OCI-M2 (cell line): ENCODE data around the gene ABCA6.
A peak's percentile ranks its signal among the peaks of the same experiment; 100 is the strongest.
"Not testable (repeated sequence)": the region's sequence is repeated elsewhere in the genome, so short reads cannot be mapped to it uniquely, and the experiment has no call there.

Experiments
- DNase-seq: peaks from one replicate; lab custom pipeline; 2025; ENCODE audit not compliant: unreplicated experiment; lab: John Stamatoyannopoulos, UW

Gene ABCA6, protein sequence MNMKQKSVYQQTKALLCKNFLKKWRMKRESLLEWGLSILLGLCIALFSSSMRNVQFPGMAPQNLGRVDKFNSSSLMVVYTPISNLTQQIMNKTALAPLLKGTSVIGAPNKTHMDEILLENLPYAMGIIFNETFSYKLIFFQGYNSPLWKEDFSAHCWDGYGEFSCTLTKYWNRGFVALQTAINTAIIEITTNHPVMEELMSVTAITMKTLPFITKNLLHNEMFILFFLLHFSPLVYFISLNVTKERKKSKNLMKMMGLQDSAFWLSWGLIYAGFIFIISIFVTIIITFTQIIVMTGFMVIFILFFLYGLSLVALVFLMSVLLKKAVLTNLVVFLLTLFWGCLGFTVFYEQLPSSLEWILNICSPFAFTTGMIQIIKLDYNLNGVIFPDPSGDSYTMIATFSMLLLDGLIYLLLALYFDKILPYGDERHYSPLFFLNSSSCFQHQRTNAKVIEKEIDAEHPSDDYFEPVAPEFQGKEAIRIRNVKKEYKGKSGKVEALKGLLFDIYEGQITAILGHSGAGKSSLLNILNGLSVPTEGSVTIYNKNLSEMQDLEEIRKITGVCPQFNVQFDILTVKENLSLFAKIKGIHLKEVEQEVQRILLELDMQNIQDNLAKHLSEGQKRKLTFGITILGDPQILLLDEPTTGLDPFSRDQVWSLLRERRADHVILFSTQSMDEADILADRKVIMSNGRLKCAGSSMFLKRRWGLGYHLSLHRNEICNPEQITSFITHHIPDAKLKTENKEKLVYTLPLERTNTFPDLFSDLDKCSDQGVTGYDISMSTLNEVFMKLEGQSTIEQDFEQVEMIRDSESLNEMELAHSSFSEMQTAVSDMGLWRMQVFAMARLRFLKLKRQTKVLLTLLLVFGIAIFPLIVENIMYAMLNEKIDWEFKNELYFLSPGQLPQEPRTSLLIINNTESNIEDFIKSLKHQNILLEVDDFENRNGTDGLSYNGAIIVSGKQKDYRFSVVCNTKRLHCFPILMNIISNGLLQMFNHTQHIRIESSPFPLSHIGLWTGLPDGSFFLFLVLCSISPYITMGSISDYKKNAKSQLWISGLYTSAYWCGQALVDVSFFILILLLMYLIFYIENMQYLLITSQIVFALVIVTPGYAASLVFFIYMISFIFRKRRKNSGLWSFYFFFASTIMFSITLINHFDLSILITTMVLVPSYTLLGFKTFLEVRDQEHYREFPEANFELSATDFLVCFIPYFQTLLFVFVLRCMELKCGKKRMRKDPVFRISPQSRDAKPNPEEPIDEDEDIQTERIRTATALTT (N-terminal part only)

DNA sequence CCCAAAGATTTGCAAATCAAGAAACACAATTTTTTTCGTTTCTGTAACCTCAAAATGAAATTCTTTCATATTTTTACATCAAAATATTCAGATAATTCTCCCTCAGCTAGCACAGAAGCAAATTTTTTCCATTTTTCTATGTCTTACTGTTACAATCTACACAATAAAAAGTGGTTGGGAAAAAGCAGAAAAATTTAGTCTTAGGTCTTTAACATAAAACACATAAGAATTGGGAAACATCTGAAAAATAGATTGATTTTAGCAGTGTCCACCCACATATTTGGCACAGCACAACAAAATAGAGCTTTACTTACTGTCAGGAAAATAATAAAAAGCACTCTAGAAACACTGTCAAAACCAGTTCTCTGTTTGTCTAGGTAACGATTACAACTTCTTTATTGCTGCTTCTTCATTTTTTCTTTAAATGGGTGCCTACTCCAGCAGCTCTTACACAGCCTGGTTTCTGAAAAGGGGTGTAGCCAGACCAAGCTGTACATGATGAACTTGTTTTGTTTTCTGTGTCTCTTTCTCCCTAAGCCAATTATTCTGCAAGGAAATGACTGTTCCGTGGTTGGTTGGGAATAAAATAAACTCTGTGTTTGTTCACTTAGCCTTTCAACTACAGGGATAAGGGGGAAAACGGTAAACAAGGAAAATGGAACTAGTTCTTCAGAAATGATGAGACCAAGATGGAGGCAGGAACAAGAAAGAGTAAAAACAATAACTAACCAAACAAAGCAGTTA is at the start of gene ABCA6:
TSS of gene ABCA6 (minus strand) at position 465 of the 744 bp plus-strand sequence. CDS start 1,192 bp downstream, outside the sequence.
- no peak for DNase-seq

DNA sequence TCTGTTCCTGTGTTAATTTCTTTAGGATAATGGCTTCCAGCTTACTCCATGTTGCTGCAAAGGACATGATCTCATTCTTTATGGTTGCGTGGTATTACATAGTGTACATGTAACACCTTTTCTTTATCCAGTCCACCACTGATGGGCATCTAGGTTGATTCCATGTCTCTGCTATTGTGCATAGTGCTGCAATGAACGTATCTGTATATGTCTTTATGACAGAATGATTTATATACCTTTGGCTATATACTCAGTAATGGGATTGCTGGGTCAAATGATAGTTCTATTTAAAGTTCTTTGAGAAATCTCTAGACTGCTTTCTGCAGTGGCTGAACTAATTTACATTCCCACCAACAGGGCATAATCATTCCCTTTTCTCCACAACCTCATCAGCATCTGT is 47.1 kb upstream of the ABCA6 start:
- DNase-seq = no peak

DNA sequence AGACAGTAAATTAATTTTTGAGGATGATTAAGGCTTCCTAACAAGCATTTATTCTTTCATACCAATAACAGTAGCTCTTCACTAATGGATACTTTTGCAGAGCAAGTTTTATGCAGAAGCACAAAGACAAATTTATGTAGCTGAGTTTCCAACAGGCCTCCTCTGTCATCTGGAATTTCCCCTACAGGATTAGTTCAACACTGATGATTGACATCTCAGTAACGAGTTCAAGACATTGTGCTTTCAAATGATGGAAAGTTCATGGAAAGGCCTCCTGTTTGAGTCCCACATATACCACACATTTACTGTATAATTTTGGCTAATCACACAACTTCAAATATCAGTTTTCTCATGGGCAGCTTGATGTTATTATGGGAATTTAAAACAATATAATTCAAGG is 46.4 kb upstream of the ABCA6 start:
- DNase-seq = no peak

DNA sequence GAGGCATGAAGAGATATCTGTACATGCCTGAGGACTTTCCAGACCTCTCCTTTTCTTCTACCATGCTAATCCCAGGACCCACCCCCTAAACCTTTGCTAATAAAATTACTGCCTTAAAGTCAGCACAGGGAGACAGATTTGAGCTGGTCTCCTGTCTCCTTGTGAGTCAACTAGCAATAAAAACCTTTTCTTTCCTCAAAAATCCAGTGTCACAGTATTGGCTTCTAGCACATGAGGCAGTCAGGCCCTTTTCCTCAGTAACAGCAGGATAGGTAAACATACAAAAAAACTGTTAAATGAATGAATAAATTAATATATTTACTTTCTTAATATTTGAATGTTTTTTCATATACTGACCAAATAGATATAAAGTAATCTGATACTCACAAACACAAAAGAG is 45.6 kb upstream of the ABCA6 start:
- no peak for DNase-seq

DNA sequence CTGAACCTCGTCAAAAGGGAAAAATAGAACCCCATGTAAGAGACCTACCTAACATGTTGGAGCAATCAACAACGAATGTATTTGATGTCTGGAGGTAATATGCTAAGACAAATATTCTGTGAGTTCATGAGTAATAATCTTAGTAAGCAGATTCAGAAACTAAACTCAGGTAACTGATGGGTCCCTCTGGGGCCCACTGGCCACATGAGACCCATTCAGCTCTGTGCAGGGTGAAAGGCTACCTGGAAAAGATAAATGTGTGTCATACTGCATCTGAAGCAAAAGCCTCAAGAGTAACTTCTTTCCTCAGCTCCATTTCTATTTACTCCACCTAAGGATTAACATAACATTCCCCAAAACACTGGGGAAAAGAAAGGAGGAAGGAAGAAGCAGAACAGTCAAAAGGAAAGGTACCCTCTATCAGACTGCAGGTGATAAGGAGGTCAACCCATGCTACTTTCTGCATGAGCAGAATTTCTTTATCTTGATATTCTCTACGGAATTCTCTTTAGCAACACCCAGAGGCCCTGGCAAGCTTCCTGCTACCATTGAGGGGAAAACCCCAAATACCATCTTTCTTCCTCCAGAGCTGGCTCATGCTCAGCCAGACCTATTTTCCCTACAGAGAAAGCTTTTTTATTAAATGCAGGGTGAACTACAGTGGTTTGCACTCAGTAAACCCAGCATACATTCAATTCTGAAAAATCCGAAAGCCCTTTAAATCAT is 37.7 kb upstream of the ABCA6 start:
- no peak for DNase-seq

DNA sequence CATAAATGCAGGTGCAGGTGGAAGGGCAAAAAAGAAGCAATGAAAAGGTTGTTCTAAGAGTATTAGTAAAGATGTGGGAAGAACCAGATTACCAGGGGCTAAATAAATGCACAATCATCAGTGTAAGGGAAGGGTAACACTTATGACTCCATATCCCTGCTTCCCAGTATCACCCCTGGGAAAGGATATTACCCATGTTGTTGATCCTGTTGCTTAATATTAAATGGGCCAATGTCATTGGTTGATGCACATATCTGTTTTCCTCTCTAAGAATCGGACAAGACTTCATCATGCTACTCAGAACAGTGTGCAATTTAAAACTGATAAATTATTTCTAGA is 34.7 kb upstream of the ABCA6 start:
- DNase-seq = no peak

DNA sequence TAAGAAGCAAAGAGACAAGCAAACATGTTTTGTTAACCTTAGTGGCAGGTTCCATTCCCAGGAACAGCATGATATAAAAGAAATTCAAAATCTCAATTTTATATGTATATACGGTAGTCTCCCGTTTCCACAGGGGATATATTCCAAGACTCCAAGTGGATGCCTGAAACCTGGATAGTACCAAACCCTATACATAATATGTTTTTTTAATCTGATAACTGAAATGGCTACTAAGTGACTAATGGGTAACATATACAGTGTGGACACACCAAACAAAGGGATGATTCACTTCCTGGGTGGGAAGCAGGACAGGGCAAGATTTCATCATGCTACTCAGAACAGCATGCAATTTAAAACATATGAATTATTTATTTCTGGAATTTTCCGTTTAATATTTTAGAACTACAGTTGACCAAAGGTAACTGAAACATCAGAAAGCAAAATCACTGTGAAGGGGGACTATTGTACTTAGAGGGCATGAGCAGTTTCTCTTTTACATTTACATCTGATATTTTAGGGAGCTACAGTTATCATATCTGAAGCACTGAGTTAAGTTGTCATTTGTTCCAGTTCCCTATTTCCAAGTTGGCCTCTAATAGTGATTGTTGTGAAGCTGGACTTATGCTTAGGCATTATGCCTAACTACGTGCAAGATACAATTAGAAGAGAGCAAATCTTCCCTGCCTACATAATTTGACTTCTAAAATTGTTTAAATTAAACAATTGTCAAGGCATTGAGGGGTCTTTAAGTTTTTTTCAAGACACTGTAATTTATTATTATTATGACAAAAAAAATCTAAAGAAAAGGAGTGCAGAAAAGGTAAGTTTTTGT is 34.1 kb upstream of the ABCA6 start:
- no peak for DNase-seq

DNA sequence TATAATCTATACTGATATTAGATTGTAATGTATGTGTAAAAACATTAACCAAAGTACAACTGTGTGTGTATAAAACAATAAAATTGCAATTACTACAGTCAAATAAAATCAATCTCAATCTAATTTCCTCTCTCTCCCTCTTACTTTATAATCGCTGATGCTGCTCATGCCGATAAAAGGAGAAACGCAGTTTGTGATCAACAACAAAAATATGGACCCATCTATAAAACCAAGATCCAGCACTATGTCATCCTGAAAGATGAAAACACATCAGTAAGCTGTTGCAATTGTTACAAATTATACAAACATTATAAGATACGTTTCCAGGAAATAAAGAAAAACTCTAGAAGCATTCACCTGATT is 33.5 kb upstream of the ABCA6 start:
- no peak for DNase-seq

DNA sequence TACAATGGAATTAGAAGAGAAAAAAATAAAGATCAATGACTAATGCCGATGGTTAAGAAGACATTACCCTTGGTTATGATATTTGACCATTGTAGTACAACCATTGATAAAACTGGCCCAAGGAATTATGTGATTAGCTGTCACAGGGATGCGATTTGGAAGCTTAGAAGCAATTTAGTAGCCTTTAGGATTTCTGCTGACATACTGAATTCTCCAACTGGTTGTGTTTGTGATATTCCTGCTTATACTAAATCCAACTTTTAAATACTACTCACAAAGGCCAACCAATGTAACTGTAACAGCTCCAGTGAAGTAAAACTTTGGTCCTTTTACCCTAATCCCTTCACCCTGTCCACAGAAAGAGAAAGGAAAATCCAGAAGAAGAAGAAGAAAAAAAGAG is 31.4 kb upstream of the ABCA6 start:
- no peak for DNase-seq

DNA sequence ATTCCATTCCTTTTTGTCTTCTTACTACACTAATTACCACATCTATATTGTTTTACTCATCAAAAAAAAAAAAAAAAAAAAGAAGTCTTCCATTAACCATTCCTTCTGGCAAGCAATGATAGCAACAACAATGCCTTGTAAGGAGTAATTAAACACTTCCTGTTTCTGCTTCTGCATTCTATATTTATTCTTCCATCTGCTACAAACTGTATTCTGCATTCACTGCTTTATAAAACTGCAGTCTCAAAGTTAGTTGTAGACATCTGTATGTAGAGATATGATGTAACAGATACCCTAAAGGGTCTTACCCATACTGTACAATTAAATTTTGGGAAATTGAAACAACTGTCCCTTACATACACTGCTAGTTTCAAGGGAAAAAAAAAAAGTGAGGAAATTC is 28.7 kb upstream of the ABCA6 start:
- peak; percentile 42 for DNase-seq

DNA sequence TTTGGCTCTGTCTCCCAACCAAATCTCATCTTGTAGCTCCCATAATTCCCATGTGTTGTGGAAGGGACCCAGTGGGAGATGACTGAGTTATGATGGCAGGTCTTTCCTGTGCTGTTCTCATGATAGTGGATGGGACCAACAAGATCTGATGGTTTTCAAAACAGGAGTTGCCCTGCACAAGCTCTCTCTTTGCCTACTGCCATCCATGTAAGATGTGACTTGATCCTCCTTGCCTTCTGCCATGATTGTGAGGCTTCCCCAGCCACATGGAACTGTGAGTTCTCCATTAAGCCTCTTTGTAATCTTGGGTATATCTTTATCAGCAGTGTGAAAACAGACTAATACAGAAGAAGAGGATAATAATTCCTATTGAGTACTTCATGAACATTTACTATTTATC is 26.9 kb upstream of the ABCA6 start:
- DNase-seq = not testable (repeated sequence)

DNA sequence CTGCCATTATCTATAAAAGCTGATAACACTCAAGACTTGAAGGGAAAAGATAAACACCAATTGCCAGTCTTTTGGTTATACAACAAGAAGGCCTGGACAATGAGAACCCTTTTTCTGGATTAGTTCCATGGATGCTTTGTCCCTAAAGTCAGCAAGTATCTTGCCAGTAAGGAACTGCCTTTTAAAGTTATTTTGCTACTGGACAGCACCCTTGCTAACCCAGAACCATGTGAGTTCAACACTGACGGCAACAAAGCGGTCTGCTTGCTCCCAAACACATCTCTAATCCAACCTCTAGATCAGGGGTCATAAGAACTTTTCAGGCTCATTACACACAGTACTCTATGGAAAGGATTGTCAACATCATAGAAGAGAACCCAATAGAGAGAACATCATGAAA is 25.3 kb upstream of the ABCA6 start:
- no peak for DNase-seq

DNA sequence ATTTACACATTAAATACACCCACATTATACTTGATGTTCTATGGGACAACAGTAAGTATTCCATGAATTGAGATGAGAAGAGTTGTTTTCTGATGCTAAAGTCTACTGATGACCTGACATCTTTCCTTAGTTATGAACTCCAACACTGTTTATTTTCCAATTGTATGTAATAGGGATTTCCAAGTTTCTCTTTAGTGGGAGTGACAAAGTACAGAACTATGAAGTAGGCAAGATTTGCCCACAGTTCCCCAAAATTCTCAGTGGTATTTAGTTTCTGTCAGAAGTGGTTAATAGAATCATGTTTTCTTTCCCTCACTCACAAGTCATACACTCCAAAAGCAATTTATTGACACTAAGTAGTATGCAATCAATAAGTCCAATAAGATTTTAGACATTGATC is 22.5 kb upstream of the ABCA6 start:
- DNase-seq = no peak

DNA sequence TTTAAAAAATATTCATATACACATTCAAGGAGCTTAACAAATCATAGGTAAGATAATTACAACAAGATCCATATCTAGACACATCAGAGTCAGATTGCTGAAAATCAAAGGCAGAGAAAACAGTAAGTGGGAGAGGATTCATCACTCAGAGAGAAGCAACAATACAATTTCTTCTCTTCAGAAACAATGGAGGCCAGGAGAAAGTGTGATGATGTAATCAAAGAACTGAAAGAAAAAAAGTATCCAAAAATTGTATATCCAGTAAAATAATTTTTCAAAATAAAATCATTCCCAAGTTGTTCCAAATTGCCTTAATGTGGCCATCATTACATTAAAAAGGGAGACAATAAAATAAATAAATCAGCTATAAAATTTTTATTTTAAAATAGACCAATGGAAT is 17.7 kb upstream of the ABCA6 start:
- DNase-seq = no peak

DNA sequence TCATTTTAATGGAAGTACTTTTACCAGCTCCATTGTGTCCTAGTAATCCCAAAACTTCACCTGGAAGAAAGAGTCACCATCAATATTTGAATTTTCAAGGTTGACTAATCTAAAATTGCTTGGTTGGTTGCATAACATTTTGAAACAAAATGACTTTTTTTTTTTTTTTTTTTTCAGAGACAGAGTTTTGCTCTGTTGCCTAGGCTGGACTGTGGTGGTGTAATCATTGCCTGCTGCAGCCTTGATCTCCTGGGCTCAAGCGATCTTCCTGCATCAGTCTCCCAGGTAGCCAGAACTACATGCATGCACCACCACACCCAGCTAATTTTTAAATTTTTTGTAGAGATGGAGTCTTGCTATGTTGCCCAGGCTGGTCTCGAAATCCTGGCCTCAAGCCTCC is 12.6 kb upstream of the ABCA6 start:
- DNase-seq = no peak

DNA sequence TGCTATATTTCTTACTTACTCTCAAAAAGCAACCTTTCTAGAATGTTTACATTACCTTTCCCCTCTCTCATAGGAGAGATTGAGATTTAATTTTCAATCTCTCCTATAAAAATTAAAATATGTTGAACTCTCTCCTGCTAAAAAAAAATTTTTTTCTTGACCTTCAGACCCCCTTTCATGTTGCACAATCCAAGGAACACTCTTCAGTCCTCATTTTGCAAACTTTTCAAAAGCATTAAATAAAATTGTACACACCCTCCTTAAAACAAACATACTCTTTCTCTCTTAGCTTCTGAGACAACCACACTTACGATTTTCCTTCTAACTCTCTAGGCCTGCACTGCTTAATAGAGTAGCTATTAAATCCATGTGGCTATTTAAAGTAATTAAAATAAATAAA is 8.6 kb upstream of the ABCA6 start:
- DNase-seq = no peak

DNA sequence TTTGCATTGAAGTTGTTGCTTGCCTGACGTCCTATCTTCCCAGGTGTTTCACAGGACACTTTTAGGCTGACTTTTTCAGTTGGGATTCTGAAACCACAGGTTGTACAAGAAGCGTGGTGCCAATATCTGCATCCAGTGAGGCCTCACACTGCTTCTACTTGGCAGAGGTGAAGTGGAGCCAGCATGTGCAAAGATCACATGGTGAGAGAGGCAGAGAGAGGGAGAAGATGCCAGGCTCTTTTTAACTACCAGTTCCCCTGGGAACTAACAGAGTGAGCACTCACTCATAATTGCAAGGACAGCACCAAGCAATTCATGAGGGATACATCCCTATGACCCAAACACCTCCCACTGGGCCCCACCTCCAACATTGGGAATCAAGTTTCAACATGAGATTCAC is 5.8 kb upstream of the ABCA6 start:
- no peak for DNase-seq

DNA sequence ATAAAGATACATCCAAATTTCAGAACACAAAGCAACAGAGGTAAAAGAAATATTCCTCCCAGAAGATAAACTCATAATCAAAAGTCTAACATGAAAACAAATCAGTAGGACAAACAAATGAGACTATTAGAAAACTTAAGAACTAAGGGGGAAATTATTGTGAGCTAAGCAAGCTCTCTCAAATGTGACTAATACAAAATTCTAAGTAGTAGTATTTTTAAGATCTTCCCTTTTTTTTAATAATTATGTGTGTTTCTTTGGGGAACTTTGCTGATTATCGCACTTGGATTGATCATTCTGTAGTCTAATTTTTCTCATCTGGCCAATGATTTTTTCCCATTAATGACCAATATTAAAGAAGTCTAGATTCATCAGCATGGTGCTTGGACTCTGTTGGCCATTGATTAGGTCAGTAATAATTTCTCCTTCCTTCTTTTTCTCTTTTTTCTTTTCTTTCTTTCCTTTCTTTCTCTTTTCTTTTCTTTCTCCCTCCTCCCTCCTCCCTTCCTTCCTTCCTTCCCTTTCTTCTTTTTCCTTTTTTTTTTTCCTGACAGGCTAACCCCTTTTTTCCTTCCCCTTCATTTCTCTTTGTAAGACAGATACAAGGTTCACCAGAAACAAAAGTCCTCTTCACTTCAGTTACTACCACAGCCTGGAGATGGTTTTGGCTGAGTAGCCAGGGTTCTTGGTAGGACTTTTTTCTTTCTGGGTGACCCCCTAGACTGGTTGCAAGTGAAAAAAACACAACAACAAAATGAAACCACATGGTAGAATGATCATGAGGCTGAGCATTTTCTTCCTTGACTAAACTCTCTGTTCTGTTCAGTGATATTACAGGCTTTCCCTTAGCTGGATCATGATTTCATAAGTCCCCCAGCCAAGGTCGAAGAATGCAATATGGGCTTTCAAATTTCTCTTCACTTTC is 2.9 kb upstream of the ABCA6 start:
- no peak for DNase-seq
